Measurements from ENCODE around the gene VAMP8.

Gene VAMP8

GRCh38 chr2:85599468-85600234 is 22.3 kb downstream of the VAMP8 start:
- H3K4me1 ChIP-seq (ENCODE audit: insufficient read depth, low read length, poor library complexity, severe bottlenecking): peaks cover 31% of the 10 kb centered on the region
- no peaks in the 10 kb centered on the region for H3K9me2 ChIP-seq (replicated peaks; ENCODE audit: low read depth, low read length)
- H3K9me3 ChIP-seq (ENCODE audit: insufficient read depth, low read depth, low read length): no peaks in the 10 kb centered on the region
- TF ChIP-seq CTCF (conservative IDR thresholded peaks at IDR 0.05; ENCODE audit: low read length) (no peak), EZH2phosphoT487 (IDR thresholded peaks at IDR 0.05; ENCODE audit: borderline replicate concordance) (no peak)
- no peak overlapping the region for H3K4me3 ChIP-seq (ENCODE audit: low read length, poor library complexity, severe bottlenecking)
- no peaks in the 10 kb centered on the region for H3K27me3 ChIP-seq (ENCODE audit: insufficient read depth, low read length, poor library complexity, severe bottlenecking)
- H3K9ac ChIP-seq (ENCODE audit: low read depth, low read length, poor library complexity, severe bottlenecking): no peak overlapping the region
- no peaks in the 10 kb centered on the region for H3F3A ChIP-seq (ENCODE audit: low read depth)
- peaks cover 35% of the 10 kb centered on the region for H3K79me2 ChIP-seq (ENCODE audit: insufficient read depth, low read length)
- no peaks in the 10 kb centered on the region; the same call in 1 of the 2 replicates for H3K36me3 ChIP-seq (ENCODE audit: insufficient read depth, low read length)
- no peak overlapping the region for H3K4me2 ChIP-seq (ENCODE audit: low read depth, low read length, poor library complexity, severe bottlenecking)
- no peak overlapping the region for H2AFZ ChIP-seq (ENCODE audit: low read length)
- H4K20me1 ChIP-seq (ENCODE audit: insufficient read depth, low read length, poor library complexity, severe bottlenecking): peaks cover 21% of the 10 kb centered on the region

GRCh38 chr2:85600235-85600575 is 22.8 kb downstream of the VAMP8 start:
- Histone ChIP-seq H3K36me3 (ENCODE audit: insufficient read depth, low read length) (no peaks in the 10 kb centered on the region; the same call in 1 of the 2 replicates), H2AFZ (ENCODE audit: low read length) (no peak overlapping the region), H3K4me2 (ENCODE audit: low read depth, low read length, poor library complexity, severe bottlenecking) (no peak overlapping the region), H3F3A (ENCODE audit: low read depth) (no peaks in the 10 kb centered on the region), H3K4me1 (ENCODE audit: insufficient read depth, low read length, poor library complexity, severe bottlenecking) (peaks cover 27% of the 10 kb centered on the region), H4K20me1 (ENCODE audit: insufficient read depth, low read length, poor library complexity, severe bottlenecking) (peaks cover 21% of the 10 kb centered on the region), H3K9ac (ENCODE audit: low read depth, low read length, poor library complexity, severe bottlenecking) (no peak overlapping the region), H3K9me2 (replicated peaks; ENCODE audit: low read depth, low read length) (no peaks in the 10 kb centered on the region), H3K4me3 (ENCODE audit: low read length, poor library complexity, severe bottlenecking) (no peak overlapping the region), H3K27me3 (ENCODE audit: insufficient read depth, low read length, poor library complexity, severe bottlenecking) (no peaks in the 10 kb centered on the region), H3K79me2 (ENCODE audit: insufficient read depth, low read length) (peaks cover 30% of the 10 kb centered on the region), H3K9me3 (ENCODE audit: insufficient read depth, low read depth, low read length) (no peaks in the 10 kb centered on the region)
- TF ChIP-seq CTCF (conservative IDR thresholded peaks at IDR 0.05; ENCODE audit: low read length) (no peak), EZH2phosphoT487 (IDR thresholded peaks at IDR 0.05; ENCODE audit: borderline replicate concordance) (no peak)

- no peak overlapping the region for H3K4me2 ChIP-seq (ENCODE audit: low read depth, low read length, poor library complexity, severe bottlenecking)
- H3K27me3 ChIP-seq (ENCODE audit: insufficient read depth, low read length, poor library complexity, severe bottlenecking): no peaks in the 10 kb centered on the region
- no peaks in the 10 kb centered on the region; the same call in 1 of the 2 replicates for H3K36me3 ChIP-seq (ENCODE audit: insufficient read depth, low read length)
- no peak for TF ChIP-seq CTCF (conservative IDR thresholded peaks at IDR 0.05; ENCODE audit: low read length)
- no peak for TF ChIP-seq EZH2phosphoT487 (IDR thresholded peaks at IDR 0.05; ENCODE audit: borderline replicate concordance)
- no peaks in the 10 kb centered on the region for H3K9me2 ChIP-seq (replicated peaks; ENCODE audit: low read depth, low read length)
- no peak overlapping the region for H3K9ac ChIP-seq (ENCODE audit: low read depth, low read length, poor library complexity, severe bottlenecking)
- no peak overlapping the region for H2AFZ ChIP-seq (ENCODE audit: low read length)
- H3K4me1 ChIP-seq (ENCODE audit: insufficient read depth, low read length, poor library complexity, severe bottlenecking): peaks cover 23% of the 10 kb centered on the region
- no peak overlapping the region for H3K4me3 ChIP-seq (ENCODE audit: low read length, poor library complexity, severe bottlenecking)
- peaks cover under 1% of the 10 kb centered on the region; the same call in 1 of the 2 replicates for H3F3A ChIP-seq (ENCODE audit: low read depth)
- peaks cover 23% of the 10 kb centered on the region for H3K79me2 ChIP-seq (ENCODE audit: insufficient read depth, low read length)
- no peaks in the 10 kb centered on the region for H3K9me3 ChIP-seq (ENCODE audit: insufficient read depth, low read depth, low read length)
- peaks cover 17% of the 10 kb centered on the region for H4K20me1 ChIP-seq (ENCODE audit: insufficient read depth, low read length, poor library complexity, severe bottlenecking)
Measured at GRCh38 chr2:85600951-85601770, 23.8 kb downstream of the VAMP8 start.
